Omental fat pad (tissue), 4 donors: ENCODE data around the gene SLC26A9. TPM values are rescaled to one million over a fixed set of nuclear protein-coding genes. Genes with fewer than 3 reads are reported as not detected.

Experiments used
- ATAC-seq: fragments of 150-250 bp; one replicate; pipeline ENCODE4 v1.9.1; 2016; ENCODE audit warnings: mild to moderate bottlenecking, moderate library complexity; ENCODE audit not compliant: low FRiP score
- DNase-seq: peaks from one replicate; pipeline ENCODE4 v3.0.0-alpha.2; 2019; ENCODE audit warnings: low spot score
- CTCF ChIP-seq, 3 donors: fragments of 450-650 bp; IDR thresholded peaks; one replicate each; pipeline ENCODE4 v1.5.1; 2016 to 2017; ENCODE audit warnings: antibody characterized with exemption in 3 of 3, mild to moderate bottlenecking in 3 of 3, moderate library complexity in 2 of 3
- total RNA-seq, 4 donors: library from RNA; depleted of rRNA; stranded (reverse); fragments of >200 nt; gene quantifications; one replicate each; pipeline ENCODE4 v1.1.0, GENCODE V29; 2016

SLC26A9 gene, protein sequence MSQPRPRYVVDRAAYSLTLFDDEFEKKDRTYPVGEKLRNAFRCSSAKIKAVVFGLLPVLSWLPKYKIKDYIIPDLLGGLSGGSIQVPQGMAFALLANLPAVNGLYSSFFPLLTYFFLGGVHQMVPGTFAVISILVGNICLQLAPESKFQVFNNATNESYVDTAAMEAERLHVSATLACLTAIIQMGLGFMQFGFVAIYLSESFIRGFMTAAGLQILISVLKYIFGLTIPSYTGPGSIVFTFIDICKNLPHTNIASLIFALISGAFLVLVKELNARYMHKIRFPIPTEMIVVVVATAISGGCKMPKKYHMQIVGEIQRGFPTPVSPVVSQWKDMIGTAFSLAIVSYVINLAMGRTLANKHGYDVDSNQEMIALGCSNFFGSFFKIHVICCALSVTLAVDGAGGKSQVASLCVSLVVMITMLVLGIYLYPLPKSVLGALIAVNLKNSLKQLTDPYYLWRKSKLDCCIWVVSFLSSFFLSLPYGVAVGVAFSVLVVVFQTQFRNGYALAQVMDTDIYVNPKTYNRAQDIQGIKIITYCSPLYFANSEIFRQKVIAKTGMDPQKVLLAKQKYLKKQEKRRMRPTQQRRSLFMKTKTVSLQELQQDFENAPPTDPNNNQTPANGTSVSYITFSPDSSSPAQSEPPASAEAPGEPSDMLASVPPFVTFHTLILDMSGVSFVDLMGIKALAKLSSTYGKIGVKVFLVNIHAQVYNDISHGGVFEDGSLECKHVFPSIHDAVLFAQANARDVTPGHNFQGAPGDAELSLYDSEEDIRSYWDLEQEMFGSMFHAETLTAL
- total RNA-seq: under 1 TPM in 2 of 4 donors, not detected in 2; 0.24 to 0.37 TPM

DNA sequence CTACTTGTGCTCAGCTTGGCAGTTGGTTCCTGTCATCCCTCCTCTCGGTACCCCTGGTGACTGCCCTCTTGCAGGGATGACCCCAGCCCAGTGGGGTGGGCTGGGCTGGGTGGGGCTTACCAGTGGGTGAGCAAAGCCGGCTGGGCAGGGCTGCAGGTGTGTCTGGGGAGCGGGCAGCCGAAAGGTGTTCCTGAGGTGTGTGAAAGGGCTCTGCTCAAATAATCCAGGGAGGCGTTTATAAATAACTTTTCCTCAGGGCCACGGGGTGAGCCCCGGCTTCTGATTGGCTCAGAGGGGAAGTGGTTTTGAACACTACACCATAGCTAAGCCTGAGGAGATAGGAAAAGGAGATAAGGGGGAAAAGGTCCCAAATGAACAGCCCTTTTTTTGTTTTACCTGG is at the start of gene SLC26A9:
SLC26A9 (minus strand) TSS at position 212 of the 400 bp plus-strand sequence. CDS start 7,636 bp downstream, outside the sequence.
- DNase-seq (no peak), ATAC-seq (no peak)
- no peak for TF ChIP-seq CTCF (IDR thresholded peaks at IDR 0.05)

GRCh38 chr1:205992218-205992882 is 49.1 kb upstream of the SLC26A9 start:
- no peak for DNase-seq
- ATAC-seq: no peak

GRCh38 chr1:205991237-205991636 is 48.0 kb upstream of the SLC26A9 start:
- DNase-seq (no peak), ATAC-seq (no peak)
- no peak for TF ChIP-seq CTCF (IDR thresholded peaks at IDR 0.05)

More at GRCh38 chr1:205992218-205992882, 49.1 kb upstream of the SLC26A9 start:
- TF ChIP-seq CTCF (IDR thresholded peaks at IDR 0.05): no peak

DNA sequence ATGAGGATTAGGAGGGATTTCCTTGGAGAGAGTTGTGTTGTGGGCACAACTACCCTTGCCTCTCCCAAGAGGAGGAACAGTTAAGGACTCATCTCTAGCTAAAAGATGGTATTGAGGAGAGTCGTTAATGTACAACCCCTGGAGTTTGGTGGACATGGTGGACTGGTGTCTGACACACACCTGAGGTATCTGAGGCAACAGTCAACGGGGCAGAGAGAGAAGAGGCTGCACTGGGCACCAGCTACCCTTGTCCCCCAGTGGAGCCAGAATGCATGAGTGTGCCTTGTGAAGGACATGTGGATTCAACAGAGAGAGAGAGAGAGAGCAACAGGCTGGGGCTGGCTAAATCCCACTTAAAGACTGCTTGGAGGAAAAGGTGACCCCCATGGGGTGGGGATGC is 47.0 kb upstream of the SLC26A9 start:
- DNase-seq (no peak), ATAC-seq (no peak)
- TF ChIP-seq CTCF (IDR thresholded peaks at IDR 0.05): no peak

GRCh38 chr1:205989786-205990185 is 46.5 kb upstream of the SLC26A9 start:
- no peak for DNase-seq
- no peak for TF ChIP-seq CTCF (IDR thresholded peaks at IDR 0.05)
- ATAC-seq: no peak

GRCh38 chr1:205988585-205988995 is 45.3 kb upstream of the SLC26A9 start:
- no peak for ATAC-seq
- no peak for DNase-seq
- TF ChIP-seq CTCF (IDR thresholded peaks at IDR 0.05): no peak
